CD14-positive monocyte (primary cell): ENCODE results near the gene NMT1. TPM values are rescaled to one million over a fixed set of nuclear protein-coding genes. Genes with fewer than 3 reads are reported as not detected.

Source experiments
- DNase-seq, 3 donors: peaks; one replicate each; pipeline ENCODE4 v3.0.0-alpha.2; 2011 to 2022
- H2AFZ ChIP-seq: 2 replicates; pipeline ENCODE4 v1.6.0; 2012; ENCODE audit warnings: mild to moderate bottlenecking, low read depth, low read length, inconsistent platforms; ENCODE audit not compliant: insufficient read depth, poor library complexity, severe bottlenecking
- H3K27ac ChIP-seq, 2 donors: 1 replicate in 1 of 2; 2 replicates in 1 of 2; pipeline ENCODE4 v1.5.1; 2012 to 2013; ENCODE audit warnings: low read length in 2 of 2, control low read depth in 1 of 2, inconsistent platforms in 1 of 2, low read depth in 1 of 2, mild to moderate bottlenecking in 1 of 2
- H3K27me3 ChIP-seq, 2 donors: one replicate each; pipeline versions ENCODE4 v1.6.0 to v1.6.1; 2011 to 2013; ENCODE audit warnings: low read length in 2 of 2; ENCODE audit not compliant: control insufficient read depth in 2 of 2, insufficient read depth in 2 of 2
- H3K36me3 ChIP-seq, 2 donors: replicated peaks in 1 of 2; 1 replicate in 1 of 2; 2 replicates in 1 of 2; pipeline versions ENCODE4 v1.5.1 to v1.6.1; 2012 to 2013; ENCODE audit warnings: low read length in 2 of 2, control low read depth in 1 of 2, inconsistent platforms in 1 of 2, mild to moderate bottlenecking in 1 of 2; ENCODE audit not compliant: insufficient read depth in 2 of 2, control insufficient read depth in 1 of 2
- H3K4me1 ChIP-seq, 2 donors: 1 replicate in 1 of 2; 2 replicates in 1 of 2; pipeline versions ENCODE4 v1.5.1 to v1.6.1; 2012 to 2013; ENCODE audit warnings: low read length in 2 of 2, control low read depth in 1 of 2, inconsistent platforms in 1 of 2, mild to moderate bottlenecking in 1 of 2, moderate library complexity in 1 of 2; ENCODE audit not compliant: insufficient read depth in 2 of 2, control insufficient read depth in 1 of 2
- H3K4me2 ChIP-seq: replicated peaks from 2 replicates; pipeline ENCODE3; 2012; ENCODE audit warnings: low read length, moderate library complexity, mild to moderate bottlenecking; ENCODE audit not compliant: poor library complexity, severe bottlenecking; ENCODE audit errors: extremely low read depth
- H3K4me3 ChIP-seq, 3 experiments: fragments of 200-600 bp in 1 of 3; sonication (generic) in 1 of 3; replicated peaks in 1 of 3; 1 replicate in 2 of 3; 2 replicates in 1 of 3; pipeline ENCODE4 v1.5.1; 2011 to 2013; ENCODE audit warnings: low read length in 3 of 3, mild to moderate bottlenecking in 3 of 3, control low read depth in 2 of 3, low read depth in 2 of 3, inconsistent platforms in 1 of 3, moderate library complexity in 1 of 3
- H3K79me2 ChIP-seq: 2 replicates; pipeline ENCODE4 v1.6.0; 2012; ENCODE audit warnings: mild to moderate bottlenecking, control low read depth, inconsistent platforms, low read length, moderate library complexity; ENCODE audit not compliant: insufficient read depth
- H3K9ac ChIP-seq: 2 replicates; pipeline ENCODE4 v1.6.0; 2017; ENCODE audit warnings: low read length, mild to moderate bottlenecking; ENCODE audit not compliant: insufficient read depth, poor library complexity, severe bottlenecking
- H3K9me3 ChIP-seq, 2 donors: replicated peaks in 1 of 2; 1 replicate in 1 of 2; 2 replicates in 1 of 2; pipeline versions ENCODE4 v1.5.1 to v1.6.1; 2012 to 2013; ENCODE audit warnings: low read length in 2 of 2, control low read depth in 1 of 2; ENCODE audit not compliant: control insufficient read depth in 1 of 2, insufficient read depth in 1 of 2
- H4K20me1 ChIP-seq: 2 replicates; pipeline ENCODE4 v1.6.0; 2012; ENCODE audit warnings: mild to moderate bottlenecking, low read length, control low read depth, moderate library complexity; ENCODE audit not compliant: insufficient read depth
- H3K27ac Mint-ChIP-seq, 7 donors: one replicate each; pipeline ENCODE4 v1.8.0; 2020; ENCODE audit warnings: mild to moderate bottlenecking in 7 of 7, mixed read lengths in 7 of 7, moderate library complexity in 6 of 7, inconsistent platforms in 2 of 7
- H3K27me3 Mint-ChIP-seq, 3 donors: one replicate each; pipeline ENCODE4 v1.8.0; 2021 to 2022; ENCODE audit warnings: low read depth in 3 of 3, mild to moderate bottlenecking in 3 of 3, mixed read lengths in 3 of 3, moderate library complexity in 3 of 3, inconsistent platforms in 1 of 3
- H3K36me3 Mint-ChIP-seq, 2 donors: one replicate each; pipeline ENCODE4 v1.8.0; 2020; ENCODE audit warnings: mixed read lengths in 2 of 2, inconsistent platforms in 1 of 2, mild to moderate bottlenecking in 1 of 2
- H3K4me1 Mint-ChIP-seq: one replicate; pipeline ENCODE4 v1.8.0; 2020; ENCODE audit warnings: mild to moderate bottlenecking, mixed read lengths
- H3K4me3 Mint-ChIP-seq, 2 donors: one replicate each; pipeline ENCODE4 v1.8.0; 2020; ENCODE audit warnings: mild to moderate bottlenecking in 2 of 2, mixed read lengths in 2 of 2, moderate library complexity in 1 of 2
- H3K9me3 Mint-ChIP-seq, 7 donors: one replicate each; pipeline ENCODE4 v1.8.0; 2020 to 2022; ENCODE audit warnings: mixed read lengths in 7 of 7, mild to moderate bottlenecking in 6 of 7, moderate library complexity in 6 of 7, inconsistent platforms in 2 of 7
- WGBS: methylation state at CpG from one replicate; pipeline ENCODE4 v1.1.5; 2013; ENCODE audit warnings: missing lambda C conversion rate; ENCODE audit not compliant: insufficient coverage; 5-methylcytosine and 5-hydroxymethylcytosine counted together
- intact Hi-C, 2 donors: fragments of 100-400 bp; cut with micrococcal nuclease; formaldehyde crosslinking; loops; one replicate each; pipeline versions ENCODE4 v1.15.0 to v1.15.1; 2023
- polyA plus RNA-seq, 3 donors: library from polyadenylated mRNA; depleted of rRNA in 1 of 3; unstranded in 2 of 3; stranded (reverse) in 1 of 3; fragments of 300-500 nt in 2 of 3; fragments of >200 nt in 1 of 3; fragmentation: Illumina TruSeq in 2 of 3; gene quantifications; 1 replicate in 2 of 3; 2 replicates in 1 of 3; pipeline ENCODE4 v1.2.3, GENCODE V29; 2012 to 2021
- TF ChIP-seq, protein P1 (sequence below): fragments of 200-600 bp; IDR thresholded peaks from one replicate; pipeline ENCODE4 v1.8.0; 2022; ENCODE audit warnings: antibody characterized with exemption, mild to moderate bottlenecking

The NMT1 gene
- polyA plus RNA-seq, 3 donors, result 27.2 to 50.2 (median 45.1) TPM

GRCh38 chr17:45116434-45117016, 55.4 kb downstream of the NMT1 start:
- intact Hi-C loops, result no loop called here
- TF ChIP-seq, protein P1, sequence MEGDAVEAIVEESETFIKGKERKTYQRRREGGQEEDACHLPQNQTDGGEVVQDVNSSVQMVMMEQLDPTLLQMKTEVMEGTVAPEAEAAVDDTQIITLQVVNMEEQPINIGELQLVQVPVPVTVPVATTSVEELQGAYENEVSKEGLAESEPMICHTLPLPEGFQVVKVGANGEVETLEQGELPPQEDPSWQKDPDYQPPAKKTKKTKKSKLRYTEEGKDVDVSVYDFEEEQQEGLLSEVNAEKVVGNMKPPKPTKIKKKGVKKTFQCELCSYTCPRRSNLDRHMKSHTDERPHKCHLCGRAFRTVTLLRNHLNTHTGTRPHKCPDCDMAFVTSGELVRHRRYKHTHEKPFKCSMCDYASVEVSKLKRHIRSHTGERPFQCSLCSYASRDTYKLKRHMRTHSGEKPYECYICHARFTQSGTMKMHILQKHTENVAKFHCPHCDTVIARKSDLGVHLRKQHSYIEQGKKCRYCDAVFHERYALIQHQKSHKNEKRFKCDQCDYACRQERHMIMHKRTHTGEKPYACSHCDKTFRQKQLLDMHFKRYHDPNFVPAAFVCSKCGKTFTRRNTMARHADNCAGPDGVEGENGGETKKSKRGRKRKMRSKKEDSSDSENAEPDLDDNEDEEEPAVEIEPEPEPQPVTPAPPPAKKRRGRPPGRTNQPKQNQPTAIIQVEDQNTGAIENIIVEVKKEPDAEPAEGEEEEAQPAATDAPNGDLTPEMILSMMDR, result no peak
- Histone ChIP-seq H3K4me3 (no peak overlapping the region), H2AFZ (no peak overlapping the region), H3K36me3 (no peaks in the 10 kb centered on the region), H3K9ac (no peak overlapping the region), H3K27me3 (peaks cover 0 to 17% of the 10 kb centered on the region in 2 donors), H3K27ac (no peak overlapping the region), H3K79me2 (no peaks in the 10 kb centered on the region), H3K4me1 (no peaks in the 10 kb centered on the region), H3K9me3 (no peaks in the 10 kb centered on the region), H4K20me1 (no peaks in the 10 kb centered on the region), H3K4me2 (no peak overlapping the region)
- no peak overlapping the region for H3K4me3 Mint-ChIP-seq
- H3K27ac Mint-ChIP-seq, result no peak overlapping the region
- peaks cover 15 to 29% (median 18%) of the 10 kb centered on the region in 3 donors for H3K27me3 Mint-ChIP-seq
- H3K9me3 Mint-ChIP-seq, result peaks cover 0 to 4% (median 0%) of the 10 kb centered on the region in 7 donors
- DNase-seq, result no peak
- H3K4me1 Mint-ChIP-seq, result peaks cover 2% of the 10 kb centered on the region
- no CpG with 5 or more reads among the region's 10 CpGs for WGBS
- peaks cover 0 to 3% of the 10 kb centered on the region in 2 donors for H3K36me3 Mint-ChIP-seq

- peaks cover 7% of the 10 kb centered on the region for H3K4me1 Mint-ChIP-seq
- TF ChIP-seq, protein P1, result no peak
- no peak for DNase-seq
- H3K27me3 Mint-ChIP-seq, result peaks cover 19 to 33% (median 19%) of the 10 kb centered on the region in 3 donors
- H3K27me3 ChIP-seq, result peaks cover 0 to 22% of the 10 kb centered on the region in 2 donors
- H3K36me3 Mint-ChIP-seq, result peaks cover 0 to 5% of the 10 kb centered on the region in 2 donors
- H3K27ac ChIP-seq, result no peak overlapping the region
- H3K4me1 ChIP-seq, result peaks cover 0 to 7% of the 10 kb centered on the region in 2 donors
- no peak overlapping the region for H3K4me3 Mint-ChIP-seq
- no peaks in the 10 kb centered on the region for H3K36me3 ChIP-seq
- peaks cover 0 to 5% (median 0%) of the 10 kb centered on the region in 7 donors for H3K9me3 Mint-ChIP-seq
- H4K20me1 ChIP-seq, result no peaks in the 10 kb centered on the region
- WGBS, result 93% methylated on average over 3 of the region's 4 CpGs
- no peak overlapping the region for H3K27ac Mint-ChIP-seq
- no peaks in the 10 kb centered on the region for H3K79me2 ChIP-seq
- H3K9me3 ChIP-seq, result no peaks in the 10 kb centered on the region
- H3K4me3 ChIP-seq, result no peak overlapping the region
- no peak overlapping the region for H3K4me2 ChIP-seq
- intact Hi-C loops, result no loop called here
- no peak overlapping the region for H3K9ac ChIP-seq
- no peak overlapping the region for H2AFZ ChIP-seq
Observed at GRCh38 chr17:45117334-45117733, 56.2 kb downstream of the NMT1 start.
